Right lobe of liver (tissue), 4 donors: ENCODE results near the gene MIR17HG.

Source experiments
- CTCF ChIP-seq, 4 donors: fragments of 200-600 bp in 3 of 4; fragments of 450-650 bp in 1 of 4; IDR thresholded peaks; one replicate each; pipeline versions ENCODE4 v1.5.1 to v1.8.0; 2016 to 2022; ENCODE audit warnings: antibody characterized with exemption in 4 of 4, mild to moderate bottlenecking in 2 of 4
- POLR2A ChIP-seq: fragments of 450-650 bp; IDR thresholded peaks from one replicate; pipeline ENCODE4 v1.6.1; 2017; ENCODE audit warnings: antibody characterized with exemption, mild to moderate bottlenecking
- donor health status: DM: no; HTN: no; CAD: no.
- donor health status: DM: no; HTN: no; CAD: no.
- donor health status: DM: no; HTN: yes; CAD: no.

- TF ChIP-seq POLR2A (no peak), CTCF (IDR thresholded peaks at IDR 0.05) (no peak)
Measured at GRCh38 chr13:91400671-91401070, 53.2 kb downstream of the MIR17HG start.
